ENCODE measurements around the gene ACOT6. TPM values are rescaled to one million over a fixed set of nuclear protein-coding genes. Genes with fewer than 3 reads are reported as not detected.

Gene ACOT6
- polyA plus RNA-seq, 1 of the 3 experiments (the other 2 are of a cell fraction) = not detected

DNA sequence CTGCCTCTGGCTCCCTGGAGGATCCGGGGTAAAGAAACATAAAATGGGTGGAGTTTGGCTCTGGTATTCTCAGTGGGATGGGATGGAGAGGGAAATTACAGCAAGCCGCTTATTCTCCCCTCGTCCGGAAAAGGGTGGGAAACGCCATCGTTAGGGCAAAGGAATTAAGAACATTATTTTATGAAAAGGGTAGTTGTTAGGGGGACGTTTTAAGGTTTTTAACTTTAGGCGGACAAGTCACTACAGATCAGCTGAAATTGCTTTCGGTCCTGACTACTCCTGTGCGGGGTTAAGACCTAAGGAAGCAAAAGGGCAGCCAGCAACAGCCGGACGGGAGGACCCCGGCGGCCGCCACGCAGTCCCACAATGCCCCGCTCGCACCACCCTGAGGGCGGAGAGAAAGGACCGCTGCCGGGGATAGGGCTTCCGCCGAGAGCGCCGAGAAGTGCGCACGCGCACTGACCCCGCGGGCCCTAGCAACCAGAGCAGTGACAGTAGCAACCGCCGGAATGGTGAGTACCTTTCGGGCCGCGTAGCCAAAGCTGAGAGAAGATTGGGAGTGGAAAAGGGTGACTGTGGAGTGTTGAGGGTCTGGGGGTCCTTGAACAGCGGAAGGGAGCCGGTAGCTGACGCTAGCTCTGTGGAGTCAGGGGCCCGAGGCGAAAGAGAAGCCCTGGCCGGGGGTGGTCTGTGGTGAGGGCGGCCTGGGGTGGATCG is 32.4 kb downstream of the ACOT6 start, which contains the start of gene DNAL1 (continued):
- peak; percentile 19 for TF ChIP-seq CHD2 (IDR thresholded peaks at IDR 0.05; ENCODE audit: low read length, partially characterized antibody)
- TF ChIP-seq, protein P1, sequence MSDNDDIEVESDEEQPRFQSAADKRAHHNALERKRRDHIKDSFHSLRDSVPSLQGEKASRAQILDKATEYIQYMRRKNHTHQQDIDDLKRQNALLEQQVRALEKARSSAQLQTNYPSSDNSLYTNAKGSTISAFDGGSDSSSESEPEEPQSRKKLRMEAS (IDR thresholded peaks at IDR 0.05; ENCODE audit: low read depth) = no peak; the same call in none of the 2 replicates
- peak; percentile 84; the same call in 1 of the 2 replicates for TF ChIP-seq SIN3A (IDR thresholded peaks at IDR 0.05; ENCODE audit: borderline replicate concordance, low read depth, low read length)
- TF ChIP-seq MEF2A (IDR thresholded peaks at IDR 0.05; ENCODE audit: borderline replicate concordance, low read depth) = no peak
- TF ChIP-seq, protein P2, sequence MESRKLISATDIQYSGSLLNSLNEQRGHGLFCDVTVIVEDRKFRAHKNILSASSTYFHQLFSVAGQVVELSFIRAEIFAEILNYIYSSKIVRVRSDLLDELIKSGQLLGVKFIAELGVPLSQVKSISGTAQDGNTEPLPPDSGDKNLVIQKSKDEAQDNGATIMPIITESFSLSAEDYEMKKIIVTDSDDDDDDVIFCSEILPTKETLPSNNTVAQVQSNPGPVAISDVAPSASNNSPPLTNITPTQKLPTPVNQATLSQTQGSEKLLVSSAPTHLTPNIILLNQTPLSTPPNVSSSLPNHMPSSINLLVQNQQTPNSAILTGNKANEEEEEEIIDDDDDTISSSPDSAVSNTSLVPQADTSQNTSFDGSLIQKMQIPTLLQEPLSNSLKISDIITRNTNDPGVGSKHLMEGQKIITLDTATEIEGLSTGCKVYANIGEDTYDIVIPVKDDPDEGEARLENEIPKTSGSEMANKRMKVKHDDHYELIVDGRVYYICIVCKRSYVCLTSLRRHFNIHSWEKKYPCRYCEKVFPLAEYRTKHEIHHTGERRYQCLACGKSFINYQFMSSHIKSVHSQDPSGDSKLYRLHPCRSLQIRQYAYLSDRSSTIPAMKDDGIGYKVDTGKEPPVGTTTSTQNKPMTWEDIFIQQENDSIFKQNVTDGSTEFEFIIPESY (IDR thresholded peaks at IDR 0.05; ENCODE audit: borderline replicate concordance, low read depth) = no peak
- TF ChIP-seq, protein P3, sequence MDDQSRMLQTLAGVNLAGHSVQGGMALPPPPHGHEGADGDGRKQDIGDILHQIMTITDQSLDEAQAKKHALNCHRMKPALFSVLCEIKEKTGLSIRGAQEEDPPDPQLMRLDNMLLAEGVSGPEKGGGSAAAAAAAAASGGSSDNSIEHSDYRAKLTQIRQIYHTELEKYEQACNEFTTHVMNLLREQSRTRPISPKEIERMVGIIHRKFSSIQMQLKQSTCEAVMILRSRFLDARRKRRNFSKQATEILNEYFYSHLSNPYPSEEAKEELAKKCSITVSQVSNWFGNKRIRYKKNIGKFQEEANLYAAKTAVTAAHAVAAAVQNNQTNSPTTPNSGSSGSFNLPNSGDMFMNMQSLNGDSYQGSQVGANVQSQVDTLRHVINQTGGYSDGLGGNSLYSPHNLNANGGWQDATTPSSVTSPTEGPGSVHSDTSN (IDR thresholded peaks at IDR 0.05) = no peak
- peak; percentile 66 for TF ChIP-seq GABPA (IDR thresholded peaks at IDR 0.05; ENCODE audit: low read depth)
- TF ChIP-seq ELF1 (IDR thresholded peaks at IDR 0.05) = 0 out of 2 replicates have a peak, but pooled peaks have one; percentile 36

DNA sequence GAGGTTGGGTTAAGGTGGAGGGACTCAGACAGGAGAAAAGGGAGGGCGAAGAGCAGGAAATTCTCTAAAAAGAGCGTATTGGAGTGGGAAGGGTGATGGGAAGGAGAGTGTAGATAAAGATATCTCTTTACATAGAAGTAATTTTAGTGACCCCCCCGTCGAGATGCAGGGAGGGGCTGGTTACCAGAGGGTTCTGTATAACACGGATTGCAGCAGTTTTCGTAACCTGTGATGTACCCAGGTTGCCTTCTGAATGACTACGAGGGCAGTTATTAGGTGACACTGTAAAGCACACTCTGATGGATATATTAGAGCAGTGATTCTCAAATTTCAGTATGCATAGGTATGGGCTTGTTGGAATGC is 32.9 kb downstream of the ACOT6 start:
- Histone ChIP-seq H3F3A (replicated peaks; ENCODE audit: insufficient read depth) (peaks cover 21% of the 10 kb centered on the region), H3K9me3 (no peaks in the 10 kb centered on the region), H3K36me3 (replicated peaks in 1 of 2; ENCODE audit: control insufficient read depth in 1 of 2, insufficient read depth in 2 of 2, low read length in 1 of 2) (no peaks in the 10 kb centered on the region), H3K4me1 (ENCODE audit: control insufficient read depth in 1 of 2, insufficient read depth in 2 of 2, low read depth in 1 of 2, low read length in 1 of 2) (peaks cover 0 to 14% of the 10 kb centered on the region in 2 experiments; a peak in 1 of 4 replicates), H4K20me1 (ENCODE audit: insufficient read depth) (no peaks in the 10 kb centered on the region), H3K9ac (peak overlapping the region; percentile 92), H3K4me2 (peak overlapping the region; percentile 90), H3K9me2 (no peaks in the 10 kb centered on the region), H3K27me3 (ENCODE audit: insufficient read depth) (no peaks in the 10 kb centered on the region), H3K27ac (ENCODE audit: low read depth in 2 of 2, low read length in 1 of 2) (peak overlapping the region; percentile 67 to 95), H2AFZ (ENCODE audit: low read depth) (peak overlapping the region; percentile 99), H3K79me2 (ENCODE audit: insufficient read depth) (peaks cover 35% of the 10 kb centered on the region), H3K4me3 (ENCODE audit: low read depth in 2 of 2, low read length in 1 of 2) (peak overlapping the region; percentile 77 to 99)
- no peak for DNase-seq
- CTCF ChIA-PET = interaction anchor here (0.8 to 3.5 kb wide), 3 partner anchors 12 to 439 kb away, joined by 3 to 13 read pairs (median 3); no protein-coding TSS in a partner anchor
- WGBS (ENCODE audit: low lambda C conversion rate) = 8% methylated on average over 7 of the region's 7 CpGs
- POLR2A ChIA-PET = interaction anchor here (1.5 kb wide), 1 partner anchor 206 kb away, joined by 4 read pairs; the partner anchor contains the start of gene PTGR2
- TF ChIP-seq TEAD4 (IDR thresholded peaks at IDR 0.05; ENCODE audit: borderline replicate concordance, insufficient read depth) (no peak), CHD2 (IDR thresholded peaks at IDR 0.05; ENCODE audit: low read length, partially characterized antibody) (no peak), EP300 (IDR thresholded peaks at IDR 0.05; ENCODE audit: borderline replicate concordance in 1 of 2, low read depth in 1 of 2, low read length in 1 of 2) (no peak), FOXJ3 (CRISPR knock-in tag; IDR thresholded peaks at IDR 0.05) (no peak), TAF1 (IDR thresholded peaks at IDR 0.05; ENCODE audit: borderline replicate concordance, low read depth, low read length) (no peak), MXI1 (IDR thresholded peaks at IDR 0.05; ENCODE audit: low read depth, low read length) (no peak), FOXM1 (IDR thresholded peaks at IDR 0.05; ENCODE audit: low read depth) (no peak), POLR2AphosphoS5 (IDR thresholded peaks at IDR 0.05; ENCODE audit: low read depth, low read length) (no peak), TCF12 (IDR thresholded peaks at IDR 0.05) (no peak), NRF1 (IDR thresholded peaks at IDR 0.05; ENCODE audit: low read depth, low read length) (no peak), RXRA (IDR thresholded peaks at IDR 0.05; ENCODE audit: borderline replicate concordance, low read depth) (no peak), RAD21 (IDR thresholded peaks at IDR 0.05; ENCODE audit: low read length) (no peak)
- TF ChIP-seq, protein P2 (IDR thresholded peaks at IDR 0.05; ENCODE audit: borderline replicate concordance, low read depth) = no peak
- TF ChIP-seq, protein P4, sequence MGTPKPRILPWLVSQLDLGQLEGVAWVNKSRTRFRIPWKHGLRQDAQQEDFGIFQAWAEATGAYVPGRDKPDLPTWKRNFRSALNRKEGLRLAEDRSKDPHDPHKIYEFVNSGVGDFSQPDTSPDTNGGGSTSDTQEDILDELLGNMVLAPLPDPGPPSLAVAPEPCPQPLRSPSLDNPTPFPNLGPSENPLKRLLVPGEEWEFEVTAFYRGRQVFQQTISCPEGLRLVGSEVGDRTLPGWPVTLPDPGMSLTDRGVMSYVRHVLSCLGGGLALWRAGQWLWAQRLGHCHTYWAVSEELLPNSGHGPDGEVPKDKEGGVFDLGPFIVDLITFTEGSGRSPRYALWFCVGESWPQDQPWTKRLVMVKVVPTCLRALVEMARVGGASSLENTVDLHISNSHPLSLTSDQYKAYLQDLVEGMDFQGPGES (IDR thresholded peaks at IDR 0.05; ENCODE audit: low read depth, low read length) = no peak
